AG09309 (cell line): Measurements from ENCODE around the gene PSMA7.

Source experiments
- DNase-seq: peaks from one replicate; pipeline ENCODE4 v3.0.0-alpha.2; 2010; ENCODE audit warnings: low read depth
- H3K4me3 ChIP-seq: 2 replicates; pipeline ENCODE4 v1.5.1; 2011; ENCODE audit warnings: mild to moderate bottlenecking, low read depth, low read length, moderate library complexity; ENCODE audit not compliant: control insufficient read depth
- CTCF ChIP-seq: IDR thresholded peaks from 2 replicates; pipeline ENCODE4 v1.5.1; 2011; ENCODE audit warnings: mild to moderate bottlenecking, low read depth, low read length, inconsistent platforms; ENCODE audit not compliant: insufficient read depth, control insufficient read depth; ENCODE audit errors: missing control alignments

Gene PSMA7

DNA sequence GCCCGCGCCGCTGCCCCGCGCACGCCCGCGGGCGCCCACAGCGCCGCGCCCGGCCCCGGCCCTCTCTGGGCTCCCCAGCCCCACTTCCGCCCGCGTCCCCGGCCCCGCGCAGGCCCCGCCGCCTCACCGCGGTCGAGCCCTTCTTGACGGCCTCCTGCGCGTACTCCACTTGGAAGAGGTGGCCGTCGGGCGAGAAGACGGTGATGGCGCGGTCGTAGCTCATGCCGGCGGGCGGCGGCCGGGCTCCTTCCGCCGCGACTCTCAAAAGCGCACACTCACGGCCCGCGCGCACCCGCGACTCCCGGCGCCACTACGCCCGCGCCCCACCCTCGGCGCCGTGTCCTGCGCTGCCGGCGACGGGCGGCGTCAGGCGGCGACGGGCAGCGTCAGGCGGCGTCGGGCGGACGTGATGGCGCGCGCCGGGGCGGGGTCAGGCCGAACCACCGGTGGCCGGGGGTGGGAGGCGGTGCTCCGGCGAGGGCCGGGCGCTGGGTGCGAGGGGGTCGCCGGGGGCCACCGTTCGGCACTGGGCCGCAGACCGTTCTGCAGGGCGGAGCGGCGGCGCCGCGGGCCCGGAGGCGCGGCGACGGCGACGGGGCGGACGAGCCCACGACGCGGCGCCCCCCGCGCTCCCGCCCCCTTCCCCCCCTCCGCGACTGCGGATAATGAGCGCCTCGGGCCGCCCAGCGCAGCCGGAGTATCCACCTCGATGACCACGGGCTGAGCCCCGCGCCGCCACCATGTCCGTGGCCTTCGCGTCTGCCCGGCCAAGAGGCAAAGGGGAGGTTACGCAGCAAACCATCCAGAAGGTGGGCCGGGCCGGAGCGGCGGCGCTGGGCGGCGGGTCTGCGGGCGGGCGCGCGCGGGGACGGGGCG is at the start of gene PSMA7, which contains the start of gene SS18L1:
PSMA7 (minus strand) TSS at position 314 of the 876 bp plus-strand sequence; CDS start at position 223, 91 bp downstream.
SS18L1 (plus strand) TSS at position 689 of the 876 bp plus-strand sequence; CDS start at position 741, 52 bp downstream.
- TF ChIP-seq CTCF: no peak
- H3K4me3 ChIP-seq: peak within 1 kb of the TSS; percentile 71
- peak; percentile 52 for DNase-seq

- DNase-seq: no peak
- H3K4me3 ChIP-seq: no peak overlapping the region
- no peak for TF ChIP-seq CTCF
Measured at GRCh38 chr20:62192635-62193034, 49.4 kb upstream of the PSMA7 start.

DNA sequence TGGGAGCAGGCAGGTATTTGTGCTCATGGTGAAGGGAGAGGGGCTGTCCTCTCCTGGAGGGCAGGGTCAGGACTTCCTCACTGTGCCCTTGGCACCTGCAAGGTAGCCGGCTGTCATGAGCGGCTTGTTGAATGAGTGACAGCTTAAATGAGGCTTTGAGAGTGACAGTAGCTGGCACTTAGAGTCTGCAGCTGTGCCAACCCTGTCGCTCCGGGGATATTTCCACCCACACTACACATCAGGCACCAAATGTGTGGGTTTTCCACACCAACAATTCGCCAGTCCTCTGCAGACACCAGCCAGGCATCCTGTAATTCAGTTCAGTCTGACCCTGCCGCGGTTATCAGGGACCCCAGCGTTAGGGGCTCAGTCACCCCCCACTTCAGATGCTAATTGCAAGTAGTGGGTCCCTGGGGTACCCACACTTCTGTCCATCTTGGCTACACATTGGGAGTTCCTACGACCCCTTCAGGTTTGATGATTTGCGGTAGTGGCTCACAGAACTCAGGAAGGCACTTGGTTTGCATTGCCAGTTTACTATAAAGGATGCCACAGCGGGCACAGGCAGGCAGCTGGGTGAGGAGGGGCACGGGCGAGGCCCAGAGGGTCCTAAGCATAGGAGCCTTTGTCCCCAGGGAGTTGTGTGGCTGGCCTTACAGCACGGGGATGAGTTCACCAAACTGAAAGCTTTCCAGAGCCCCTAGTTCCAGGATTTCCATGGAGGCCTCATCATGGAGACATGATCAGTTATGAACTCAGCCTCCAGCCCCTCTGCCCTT is 48.8 kb upstream of the PSMA7 start:
- no peak for DNase-seq
- no peak for TF ChIP-seq CTCF
- no peak overlapping the region for H3K4me3 ChIP-seq

DNA sequence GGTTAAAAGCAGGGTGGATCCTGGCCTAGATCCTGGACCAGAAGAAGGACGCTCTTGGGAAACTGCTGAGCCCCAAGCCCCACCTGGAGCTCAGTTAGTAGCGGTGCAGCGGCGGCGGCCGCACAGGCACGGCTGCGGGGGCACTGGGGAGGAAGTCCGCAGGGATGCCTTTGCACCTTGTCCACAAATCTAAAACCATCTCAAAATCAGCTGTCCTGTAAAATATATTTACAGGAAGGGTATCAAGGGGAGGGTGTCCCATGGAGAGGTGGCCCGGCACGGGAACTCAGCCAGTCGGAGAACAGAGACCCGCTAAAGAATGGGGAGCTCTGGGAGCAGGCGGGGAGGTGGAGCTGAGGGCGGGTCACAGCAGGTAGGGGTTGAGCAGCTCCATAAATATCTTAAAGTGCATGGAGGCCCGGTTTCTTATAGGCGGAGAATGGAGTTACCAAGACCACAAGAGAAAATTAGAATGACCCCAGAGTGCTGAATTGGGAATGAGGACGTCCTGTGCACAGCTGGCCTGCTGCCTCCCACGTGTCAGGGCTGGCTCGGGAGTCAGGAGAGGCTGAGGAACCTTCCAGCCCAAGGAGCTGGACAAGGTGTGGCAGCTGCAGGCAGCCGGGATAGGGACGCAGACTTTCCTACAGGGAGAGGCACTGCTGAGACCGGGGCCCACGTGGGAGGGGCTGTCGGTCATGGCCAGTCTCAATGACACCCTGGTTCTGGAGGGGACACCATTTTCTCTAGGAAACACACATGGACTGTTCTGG is 47.6 kb upstream of the PSMA7 start:
- DNase-seq: no peak
- no peak overlapping the region for H3K4me3 ChIP-seq
- no peak for TF ChIP-seq CTCF

- DNase-seq: no peak
- H3K4me3 ChIP-seq: no peak overlapping the region
- TF ChIP-seq CTCF: no peak
Measured at GRCh38 chr20:62186887-62187866, 44.0 kb upstream of the PSMA7 start.
